Head of caudate nucleus (tissue), 42 donors: ENCODE results near the gene SLC2A14.
"Not testable (repeated sequence)": the region's sequence is repeated elsewhere in the genome, so short reads cannot be mapped to it uniquely, and the experiment has no call there.

Experiments
- DNase-seq, 42 donors: peaks; one replicate each; pipeline versions ENCODE4 v3.0.0 to v3.0.0-alpha.2; 2020 to 2021; ENCODE audit warnings: mixed read lengths in 7 of 42
- intact Hi-C: fragments of 100-400 bp; cut with DNase I; formaldehyde crosslinking; loops from one replicate; pipeline ENCODE4 v1.15.0; 2022

SLC2A14 gene

DNA sequence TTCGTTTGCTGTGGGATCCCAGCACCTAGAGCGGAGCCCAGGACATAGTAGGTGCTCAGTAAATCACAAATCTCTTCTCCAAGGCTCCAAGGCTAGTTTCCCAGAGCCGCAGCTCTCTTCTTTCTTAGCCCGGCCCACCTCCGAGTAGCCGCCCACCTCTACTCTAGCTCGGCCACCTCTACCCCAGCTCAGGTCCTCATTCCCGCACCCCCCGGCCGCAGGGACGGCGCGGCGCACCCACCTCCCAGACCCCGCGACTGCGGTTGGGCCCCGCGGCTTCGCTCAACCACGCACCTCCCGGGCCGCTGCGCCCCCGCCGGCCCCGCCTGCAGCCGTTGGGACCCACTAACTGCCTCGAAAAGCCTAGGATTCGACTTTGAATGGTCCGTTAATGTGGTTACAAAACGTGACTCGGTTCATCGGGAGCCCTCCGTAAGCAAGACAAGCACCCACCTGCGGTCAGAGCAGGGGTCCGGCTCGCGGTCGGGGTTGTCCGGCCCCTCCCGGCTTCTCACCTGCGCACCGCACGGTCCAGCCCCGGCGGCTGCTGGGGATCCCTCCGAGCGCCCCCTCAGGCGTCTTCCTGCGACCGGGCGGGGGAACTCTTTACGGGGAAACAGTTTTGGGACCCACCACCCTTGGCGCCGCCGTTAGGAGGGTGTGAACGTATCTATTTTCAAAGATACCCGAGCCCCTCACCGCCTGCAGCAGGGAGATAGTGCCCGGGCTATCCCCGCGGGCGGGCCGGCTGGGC lies at the start of gene SLC2A14:
Gene SLC2A14, minus strand, starts transcription at position 350 of the 754 bp plus-strand sequence. CDS start 3,035 bp downstream, outside the sequence.
- intact Hi-C loops: no loop called here
- DNase-seq: no peak

DNA sequence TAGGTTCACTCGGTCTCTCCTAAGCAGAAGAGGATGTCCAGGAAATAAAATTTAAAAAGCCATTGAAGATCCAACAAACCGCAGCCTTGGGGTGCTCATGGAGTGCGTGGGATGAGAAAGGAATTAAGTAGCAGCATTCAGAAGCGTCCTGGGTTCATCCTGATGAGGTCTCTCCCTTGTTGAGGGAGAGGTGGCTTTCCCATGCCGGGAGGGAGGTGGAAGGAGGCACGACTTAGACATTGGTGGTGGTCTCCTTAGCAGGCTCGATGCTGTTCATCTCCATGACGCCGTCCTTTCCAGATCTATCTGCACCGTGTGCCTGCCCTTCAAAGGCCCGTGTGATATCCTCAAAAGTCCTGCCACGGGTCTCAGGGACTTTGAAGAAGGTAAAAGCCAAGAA lies 48.5 kb upstream of the SLC2A14 start:
- peak in 1 of 42 donors; percentile 1 for DNase-seq
- intact Hi-C loops: not testable (repeated sequence)

DNA sequence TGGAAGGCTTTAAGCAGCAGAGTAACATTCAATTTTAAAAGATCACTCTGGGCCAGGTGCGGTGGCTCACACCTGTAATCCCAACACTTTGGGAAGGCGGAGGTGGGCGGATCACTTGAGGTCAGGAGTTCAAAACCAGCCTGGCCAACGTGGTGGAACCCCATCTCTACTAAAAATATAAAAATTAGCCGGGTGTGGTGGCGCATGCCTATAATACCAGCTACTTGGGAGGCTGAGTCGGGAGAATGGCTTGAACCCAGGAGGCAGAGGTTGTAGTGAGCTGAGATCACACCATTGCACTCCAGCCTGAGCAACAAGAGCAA lies 45.5 kb upstream of the SLC2A14 start:
- intact Hi-C loops: not testable (repeated sequence)
- peak in 1 of 42 donors; percentile 8 for DNase-seq

DNA sequence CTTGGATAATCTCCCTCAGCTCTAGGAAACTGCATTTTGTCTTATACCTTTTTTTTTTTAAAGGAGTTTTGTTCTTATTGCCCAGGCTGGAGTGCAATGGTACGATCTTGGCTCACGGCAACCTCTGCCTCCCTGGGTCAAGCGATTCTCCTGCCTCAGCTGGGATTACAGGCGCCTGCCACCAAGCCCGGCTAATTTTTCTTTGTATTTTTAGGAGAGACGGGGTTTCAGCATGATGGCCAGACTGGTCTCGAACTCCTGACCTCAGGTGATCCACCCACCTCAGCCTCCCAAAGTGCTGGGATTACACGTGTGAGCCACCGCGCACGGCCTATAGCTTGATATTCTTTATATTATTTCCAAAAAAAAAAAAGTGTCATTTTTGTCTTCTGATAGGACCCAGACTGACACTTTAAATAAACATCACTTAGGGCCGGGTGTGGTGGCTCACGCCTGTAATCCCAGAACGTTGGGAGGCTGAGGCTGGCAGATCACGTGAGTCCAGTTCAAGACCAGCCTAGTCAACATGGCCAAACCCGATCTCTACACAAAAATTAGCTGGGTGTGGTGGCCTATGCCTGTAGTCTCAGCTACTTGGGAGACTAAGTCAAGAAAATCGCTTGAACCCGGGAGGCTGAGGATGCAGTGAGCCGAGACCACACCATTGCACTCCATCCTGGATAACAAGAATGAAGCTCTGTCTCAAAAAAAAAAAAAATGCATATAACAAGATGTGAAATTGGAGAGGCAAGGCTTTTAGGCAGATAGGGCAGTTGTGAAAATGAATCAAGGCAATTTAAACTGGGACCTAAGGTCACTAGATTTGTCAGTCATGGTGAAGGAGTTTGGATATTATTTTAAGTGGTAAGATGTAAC lies 44.9 kb upstream of the SLC2A14 start:
- intact Hi-C loops: no loop called here
- DNase-seq: no peak

DNA sequence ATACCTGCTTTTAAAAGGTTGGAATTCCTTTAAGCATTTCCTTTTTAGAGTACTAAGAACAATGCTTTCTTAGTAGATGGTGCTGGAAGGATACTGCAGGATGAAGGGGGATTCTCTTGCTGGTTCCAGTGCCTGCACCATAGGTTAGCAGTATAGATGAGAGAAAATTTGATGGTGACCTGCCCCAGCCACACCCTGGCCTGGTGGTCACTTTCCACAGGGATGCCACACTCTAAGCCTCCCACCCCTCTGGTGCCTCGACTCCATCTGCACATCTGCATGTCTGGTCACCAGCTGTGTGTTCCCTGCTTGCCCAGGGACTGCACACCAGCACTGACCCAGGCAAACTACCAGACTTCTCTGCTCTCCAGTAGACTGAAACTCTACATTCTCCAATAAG lies 44.2 kb upstream of the SLC2A14 start:
- intact Hi-C loops: no loop called here
- DNase-seq: no peak

DNA sequence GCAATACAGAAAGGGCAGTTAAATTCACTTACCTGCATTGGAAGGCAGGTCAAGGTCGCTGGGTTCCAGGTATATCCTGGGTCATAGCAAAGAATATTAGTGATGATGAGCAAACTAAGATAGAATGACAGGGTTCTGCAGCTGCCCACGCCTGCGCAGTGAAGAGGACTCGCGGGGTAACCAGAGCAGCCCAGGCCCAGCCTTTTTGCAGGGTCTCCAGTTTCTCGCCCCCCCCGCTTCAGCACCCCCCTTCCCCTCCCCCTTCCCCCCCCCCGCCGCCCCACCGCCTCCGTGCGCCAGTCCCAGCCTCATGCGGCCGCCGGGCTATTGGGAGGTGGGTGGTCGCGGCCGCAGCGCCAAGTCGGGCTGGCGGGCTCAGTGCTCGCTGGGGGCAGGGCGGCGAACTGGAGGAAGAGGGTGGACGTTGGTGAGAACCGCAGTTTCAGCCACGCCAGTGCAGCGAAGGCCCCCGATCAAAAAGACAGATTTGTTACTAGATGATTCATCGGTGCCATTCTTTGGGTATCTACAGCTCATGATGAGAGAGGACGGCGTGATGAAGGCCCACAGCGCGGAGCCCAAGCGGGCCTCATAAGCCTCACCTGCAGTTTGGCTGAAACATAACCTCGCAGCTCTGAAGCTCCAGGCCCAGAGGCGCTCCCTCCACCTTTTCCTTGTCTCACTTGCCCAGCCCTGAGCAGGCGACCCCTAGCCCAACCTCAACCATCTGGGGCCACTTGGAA lies 43.1 kb upstream of the SLC2A14 start:
- intact Hi-C loops: no loop called here
- no peak for DNase-seq

DNA sequence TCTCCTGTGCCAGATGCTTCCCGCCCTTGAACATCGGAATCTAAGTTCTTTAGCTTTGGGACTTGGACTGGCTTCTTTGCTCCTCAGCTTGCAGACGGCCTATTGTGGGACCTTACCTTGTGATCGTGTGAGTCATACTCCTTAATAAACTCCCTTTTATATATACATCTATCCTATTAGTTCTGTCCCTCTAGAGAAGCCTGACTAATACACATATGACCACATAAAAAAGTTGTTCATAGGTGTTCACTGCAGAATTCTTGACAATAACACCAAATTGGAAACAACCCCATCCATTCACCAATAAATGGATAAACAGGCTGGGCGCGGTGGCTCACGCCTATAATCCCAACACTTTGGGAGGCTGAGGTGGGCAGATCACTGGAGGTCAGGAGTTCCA lies 37.4 kb upstream of the SLC2A14 start:
- DNase-seq, intact Hi-C loops: not testable (repeated sequence)

DNA sequence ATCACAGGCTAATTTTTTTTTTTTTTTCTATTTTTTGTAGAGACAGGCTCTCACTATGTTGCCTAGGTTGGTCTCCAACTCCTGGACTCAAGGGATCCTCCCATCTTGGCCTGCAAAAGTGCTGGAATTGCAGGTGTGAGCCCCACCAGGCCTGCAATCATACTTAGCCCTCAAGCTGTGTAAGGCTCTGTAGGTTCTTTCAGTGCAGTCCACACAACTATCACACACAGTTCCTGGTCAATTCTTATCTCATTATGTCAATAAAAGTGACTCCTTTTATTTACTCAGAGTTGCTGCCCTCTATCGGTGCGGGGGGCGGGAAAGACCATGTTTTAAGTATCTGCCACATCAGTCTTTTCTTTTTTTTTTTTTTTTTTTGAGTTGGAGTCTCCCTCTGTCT lies 34.3 kb upstream of the SLC2A14 start:
- intact Hi-C loops: no loop called here
- no peak for DNase-seq

DNA sequence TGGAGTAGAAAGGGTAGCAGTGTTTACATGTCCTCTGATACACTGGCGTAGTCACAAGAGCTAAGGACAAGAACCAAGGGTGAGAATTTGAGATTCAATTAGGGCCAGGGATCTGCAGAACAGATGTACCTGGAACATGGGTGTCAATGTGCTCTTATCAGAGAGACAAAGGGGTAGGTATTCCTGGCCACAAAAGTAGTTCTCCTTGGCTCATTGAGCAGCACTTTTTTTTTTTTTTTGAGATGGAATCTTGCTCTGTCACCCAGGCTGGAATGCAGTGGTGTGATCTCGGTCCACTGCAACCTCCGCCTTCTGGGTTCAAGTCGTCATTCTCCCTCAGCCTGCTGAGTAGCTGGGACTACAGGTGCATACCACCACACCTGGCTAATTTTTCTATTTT lies 33.6 kb upstream of the SLC2A14 start:
- DNase-seq, intact Hi-C loops: not testable (repeated sequence)

DNA sequence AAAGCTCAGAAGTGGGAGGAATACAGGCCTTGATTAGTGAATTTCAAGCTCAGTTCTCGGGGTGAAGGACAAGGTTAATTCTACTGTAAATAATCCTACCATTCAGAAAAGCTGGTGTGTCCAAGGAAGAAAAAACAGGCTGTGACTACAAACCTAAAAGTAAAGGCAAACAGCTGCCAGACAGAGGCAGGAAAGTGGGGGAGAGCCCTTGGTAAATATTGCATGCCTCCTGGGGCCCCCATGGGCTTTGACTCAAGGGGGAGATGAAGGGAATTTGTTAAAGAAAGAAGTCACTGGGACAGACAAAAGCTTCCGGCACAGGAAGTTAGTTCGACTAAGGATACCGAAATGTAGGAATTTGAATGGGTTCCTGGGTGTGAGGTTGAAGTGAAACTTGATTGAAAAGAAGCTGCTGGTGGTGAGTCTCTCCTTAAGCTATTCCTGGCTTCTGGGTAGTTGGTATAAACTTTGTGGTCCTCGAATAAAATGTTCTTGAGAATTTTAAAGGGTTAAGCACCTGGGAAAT lies 32.9 kb upstream of the SLC2A14 start:
- intact Hi-C loops, DNase-seq: not testable (repeated sequence)

DNA sequence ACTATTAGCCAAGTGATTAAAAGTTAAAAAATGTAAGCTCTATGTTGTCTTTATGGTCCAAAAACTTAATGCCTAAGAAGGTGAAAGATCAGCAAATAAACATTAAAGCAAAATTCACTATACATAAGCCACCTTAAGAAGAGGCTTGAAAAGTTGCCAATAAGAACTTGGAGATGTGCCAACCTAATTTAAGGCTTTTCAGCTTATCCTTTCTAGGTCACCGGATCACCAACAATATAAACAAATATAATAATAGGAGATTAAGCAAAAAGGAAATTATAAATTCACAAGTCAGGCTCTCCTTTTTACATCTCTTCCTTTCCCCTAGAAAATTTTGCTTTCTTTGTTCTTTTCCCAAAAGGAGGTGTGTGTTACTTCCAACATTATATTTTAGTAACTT lies 32.4 kb upstream of the SLC2A14 start:
- intact Hi-C loops: no loop called here
- DNase-seq: no peak

DNA sequence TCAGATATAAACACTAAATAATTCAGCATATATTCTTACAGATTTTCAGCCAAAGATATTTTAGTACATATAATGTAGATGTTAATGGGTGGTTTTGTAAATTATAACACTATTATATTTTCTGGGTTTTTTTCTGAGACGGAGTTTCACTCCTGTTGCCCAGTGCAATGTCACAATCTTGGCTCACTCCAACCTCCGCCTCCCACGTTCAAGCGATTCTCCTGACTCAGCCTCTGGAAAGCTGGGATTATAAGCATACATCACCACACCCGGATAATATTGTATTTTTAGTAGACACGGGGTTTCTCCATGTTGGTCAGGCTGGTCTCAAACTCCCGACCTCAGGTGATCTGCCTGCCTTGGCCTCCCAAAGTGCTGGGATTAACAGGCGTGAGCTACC lies 29.7 kb upstream of the SLC2A14 start:
- DNase-seq, intact Hi-C loops: not testable (repeated sequence)

DNA sequence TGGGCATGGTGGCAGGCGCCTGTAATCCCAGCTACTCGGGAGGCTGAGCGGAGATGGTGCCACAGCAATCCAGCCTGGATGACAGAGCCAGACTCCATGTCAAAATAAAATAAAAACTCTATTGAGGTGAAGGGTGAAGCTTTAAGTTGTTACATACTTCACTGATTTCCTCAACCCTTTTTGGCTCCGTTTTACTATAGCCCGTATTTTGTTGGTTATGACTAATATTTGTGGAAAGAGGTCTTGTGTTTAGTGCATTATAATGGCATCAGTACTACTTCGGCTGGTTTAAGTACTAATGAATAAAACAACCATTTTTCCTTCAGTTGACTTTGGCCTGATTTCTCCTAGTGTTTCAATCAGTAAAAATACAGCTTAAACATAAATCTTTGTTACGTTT lies 27.0 kb upstream of the SLC2A14 start:
- intact Hi-C loops: no loop called here

DNA sequence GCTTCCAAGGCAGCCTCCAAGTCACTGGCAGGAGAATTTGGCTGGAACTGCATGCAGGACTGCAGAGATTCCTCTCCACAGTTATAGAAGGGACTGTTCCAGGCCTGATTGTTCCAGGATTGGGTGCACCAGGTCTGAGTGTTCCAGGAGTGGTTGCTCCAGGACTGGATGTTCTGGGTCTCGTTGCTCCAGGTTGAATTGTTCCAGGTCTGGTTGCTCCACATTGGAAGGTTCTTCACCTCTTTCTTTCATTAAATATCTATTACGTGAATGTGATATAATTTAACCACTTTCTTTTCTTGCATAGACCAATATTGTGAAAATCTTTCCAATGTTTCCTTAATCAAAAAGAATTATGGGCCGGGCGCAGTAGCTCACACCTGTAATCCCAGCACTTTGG lies 24.0 kb upstream of the SLC2A14 start:
- intact Hi-C loops, DNase-seq: not testable (repeated sequence)

More for the DNA sequence above, 27.0 kb upstream of the SLC2A14 start:
- DNase-seq: no peak

DNA sequence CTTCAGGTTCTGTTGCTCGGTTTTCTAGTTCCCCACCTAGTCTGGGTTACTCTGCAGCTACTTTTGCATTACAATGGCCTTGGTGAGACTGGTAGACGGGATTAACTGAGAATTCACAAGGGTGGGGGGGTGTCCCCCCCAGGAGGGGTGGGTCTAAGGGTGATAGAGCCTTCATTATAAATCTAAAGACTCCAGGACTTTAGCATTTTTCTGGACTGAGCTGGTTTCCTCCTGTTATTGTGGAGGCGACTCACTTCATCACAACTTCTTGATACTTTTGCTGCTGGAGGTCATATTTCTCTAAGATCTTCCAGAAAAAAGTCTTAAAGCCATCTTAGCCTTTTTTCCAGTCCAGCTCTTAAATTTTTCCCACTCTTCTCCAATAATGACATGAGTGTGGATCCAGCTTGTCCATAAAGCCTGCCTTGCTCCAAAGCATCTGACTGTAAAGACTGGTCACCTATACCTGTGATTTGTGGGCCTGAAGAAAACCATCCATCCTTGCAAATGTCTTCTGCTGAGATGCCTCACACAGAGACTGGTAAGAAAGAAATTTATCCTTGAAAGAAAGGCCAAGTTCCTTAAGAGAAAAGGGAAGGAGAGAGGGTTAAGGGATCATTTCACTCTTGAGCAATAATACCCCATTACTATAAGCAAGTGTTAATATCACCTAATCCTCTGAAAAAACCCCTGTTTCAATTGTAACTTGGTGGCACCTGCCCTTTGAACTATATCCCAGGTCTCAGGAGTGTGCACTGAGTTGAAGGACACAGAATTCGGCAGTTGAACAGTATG lies 19.7 kb upstream of the SLC2A14 start:
- no peak for DNase-seq
- intact Hi-C loops: no loop called here

DNA sequence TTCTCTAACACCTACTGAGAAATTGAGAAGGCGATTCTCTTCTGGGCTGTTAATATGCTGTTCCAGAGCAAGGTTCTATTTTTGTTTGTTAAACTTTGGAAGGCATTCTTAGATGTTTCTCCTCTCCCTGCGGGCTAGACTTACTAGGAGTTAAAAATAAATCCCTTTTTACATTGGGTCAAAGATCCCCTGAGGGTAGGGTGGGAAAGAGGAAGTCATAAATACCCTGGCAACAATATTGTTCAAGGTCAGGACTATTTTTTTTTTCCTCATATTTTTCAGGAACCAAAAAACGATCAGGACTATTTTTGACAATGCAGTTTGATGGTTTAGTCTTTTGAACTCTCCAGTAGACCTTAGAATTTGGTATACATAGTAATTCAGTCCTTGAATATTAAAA lies 12.0 kb upstream of the SLC2A14 start:
- intact Hi-C loops: no loop called here
- no peak for DNase-seq

DNA sequence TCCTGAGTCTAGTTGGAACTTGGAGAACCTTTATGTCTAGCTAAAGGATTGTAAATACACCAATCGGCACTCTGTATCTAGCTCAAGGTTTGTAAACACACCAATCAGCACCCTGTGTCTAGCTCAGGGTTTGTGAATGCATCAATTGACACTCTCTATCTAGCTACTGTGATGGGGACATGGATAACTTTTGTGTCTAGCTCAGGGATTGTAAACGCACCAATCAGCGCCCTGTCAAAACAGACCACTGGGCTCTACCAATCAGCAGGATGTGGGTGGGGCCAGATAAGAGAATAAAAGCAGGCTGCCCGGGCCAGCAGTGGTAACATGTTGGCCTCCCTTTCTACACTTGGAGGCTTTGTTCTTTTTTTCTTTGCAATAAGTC lies 9.0 kb upstream of the SLC2A14 start:
- DNase-seq, intact Hi-C loops: not testable (repeated sequence)

DNA sequence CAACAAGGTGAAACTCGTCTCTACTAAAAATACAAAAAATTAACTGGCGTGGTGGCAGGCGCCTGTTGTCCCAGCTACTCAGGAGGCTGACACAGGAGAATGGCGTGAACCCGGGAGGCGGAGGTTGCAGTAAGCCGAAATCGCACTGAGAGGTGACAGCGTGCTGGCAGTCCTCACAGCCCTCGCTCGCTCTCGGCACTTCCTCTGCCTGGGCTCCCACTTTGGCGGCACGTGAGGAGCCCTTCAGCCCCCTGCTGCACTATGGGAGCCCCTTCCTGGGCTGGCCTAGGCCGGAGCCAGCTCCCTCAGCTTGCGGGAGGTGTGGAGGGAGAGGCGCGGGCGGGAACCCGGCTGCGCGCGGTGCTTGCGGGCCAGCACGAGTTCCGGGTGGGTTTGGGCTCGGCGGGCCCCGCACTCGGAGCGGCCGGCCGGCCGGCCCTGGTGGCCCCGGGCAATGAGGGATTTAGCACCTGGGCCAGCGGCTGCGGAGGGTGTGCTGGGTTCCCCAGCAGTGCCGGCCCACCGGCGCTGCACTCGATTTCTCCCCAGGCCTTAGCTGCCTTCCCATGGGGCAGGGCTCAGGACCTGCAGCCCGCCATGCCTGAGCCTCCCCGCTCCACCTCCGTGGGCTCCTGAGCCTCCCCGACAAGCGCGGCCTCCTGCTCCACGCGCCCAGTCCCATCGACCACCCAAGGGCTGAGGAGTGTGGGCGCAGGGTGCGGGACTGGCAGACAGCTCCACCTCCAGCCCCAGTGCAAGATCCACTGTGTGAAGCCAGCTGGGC lies 8.4 kb upstream of the SLC2A14 start:
- intact Hi-C loops, DNase-seq: not testable (repeated sequence)
